HepG2 (cell line): ENCODE data around the gene BOLA3. TPM values are rescaled to one million over a fixed set of nuclear protein-coding genes. Genes with fewer than 3 reads are reported as not detected.

ENCODE experiments used
- ATF7-NPFF ChIP-seq: sonication (generic); formaldehyde crosslinking; IDR thresholded peaks from 2 replicates; pipeline ENCODE4 v1.8.1; 2023; ENCODE audit warnings: mild to moderate bottlenecking, low read depth, missing genetic modification reagents, moderate library complexity
- FOXA3 ChIP-seq: IDR thresholded peaks from 2 replicates; pipeline ENCODE4 v1.6.1; 2016; ENCODE audit warnings: missing genetic modification reagents, missing compliant biosample characterization
- HOXD1 ChIP-seq: sonication (generic); formaldehyde crosslinking; IDR thresholded peaks from 2 replicates; pipeline ENCODE4 v1.5.0; 2020; ENCODE audit warnings: missing genetic modification reagents
- JUNB ChIP-seq: sonication (generic); formaldehyde crosslinking; IDR thresholded peaks from 2 replicates; pipeline ENCODE4 v1.8.0; 2022; ENCODE audit warnings: missing genetic modification reagents, mild to moderate bottlenecking, borderline replicate concordance
- KAT8 ChIP-seq: IDR thresholded peaks from 2 replicates; pipeline ENCODE4 v1.6.1; 2016; ENCODE audit warnings: missing genetic modification reagents, missing compliant biosample characterization
- MZF1 ChIP-seq: sonication (generic); formaldehyde crosslinking; IDR thresholded peaks from 2 replicates; pipeline ENCODE4 v1.8.1; 2023; ENCODE audit warnings: mild to moderate bottlenecking, missing genetic modification reagents, borderline replicate concordance
- PITX1 ChIP-seq: sonication (generic); formaldehyde crosslinking; IDR thresholded peaks from 2 replicates; pipeline ENCODE4 v1.5.1; 2020; ENCODE audit warnings: mild to moderate bottlenecking, missing genetic modification reagents
- POLR2G ChIP-seq: fragments of 200-400 bp; formaldehyde crosslinking; IDR thresholded peaks from 2 replicates; pipeline ENCODE4 v1.6.1; 2018; ENCODE audit warnings: mild to moderate bottlenecking, low read depth, low read length, moderate library complexity
- RNF2 ChIP-seq: fragments of 450-650 bp; conservative IDR thresholded peaks from 2 replicates; pipeline ENCODE4 v1.6.1; 2016; ENCODE audit warnings: low read depth
- SATB2 ChIP-seq: sonication (generic); formaldehyde crosslinking; IDR thresholded peaks from 2 replicates; pipeline ENCODE4 v1.5.0; 2020; ENCODE audit warnings: missing genetic modification reagents
- SKI ChIP-seq: fragments of 450-650 bp; IDR thresholded peaks from one replicate; pipeline ENCODE4 v1.6.1; 2018; ENCODE audit warnings: mild to moderate bottlenecking; ENCODE audit not compliant: partially characterized antibody
- SP140L ChIP-seq: sonication (generic); formaldehyde crosslinking; IDR thresholded peaks from 2 replicates; pipeline ENCODE4 v1.4.0; 2020; ENCODE audit warnings: missing genetic modification reagents, borderline replicate concordance
- TEAD2 ChIP-seq: sonication (generic); formaldehyde crosslinking; IDR thresholded peaks from 2 replicates; pipeline ENCODE4 v1.9.0; 2021; ENCODE audit warnings: missing genetic modification reagents
- ZNF260 ChIP-seq: sonication (generic); formaldehyde crosslinking; IDR thresholded peaks from 2 replicates; pipeline ENCODE4 v1.4.0; 2020; ENCODE audit warnings: missing genetic modification reagents, low read depth, mild to moderate bottlenecking, borderline replicate concordance
- ZNF326 ChIP-seq: sonication (generic); formaldehyde crosslinking; IDR thresholded peaks from 2 replicates; pipeline ENCODE4 v1.4.0; 2020; ENCODE audit warnings: missing genetic modification reagents, borderline replicate concordance
- ZNF34 ChIP-seq: sonication (generic); formaldehyde crosslinking; IDR thresholded peaks from 2 replicates; pipeline ENCODE4 v1.4.0; 2020; ENCODE audit warnings: mild to moderate bottlenecking, missing genetic modification reagents, borderline replicate concordance
- ZNF781 ChIP-seq: sonication (generic); formaldehyde crosslinking; IDR thresholded peaks from 2 replicates; pipeline ENCODE4 v1.5.1; 2020; ENCODE audit warnings: borderline replicate concordance, mild to moderate bottlenecking, missing genetic modification reagents; ENCODE audit errors: not compliant biosample characterization
- ZNF841 ChIP-seq: sonication (generic); formaldehyde crosslinking; IDR thresholded peaks from 2 replicates; pipeline ENCODE4 v1.8.1; 2023; ENCODE audit warnings: missing genetic modification reagents, borderline replicate concordance
- polyA plus RNA-seq, 8 experiments: library from polyadenylated mRNA; depleted of rRNA in 3 of 8; stranded (reverse) in 7 of 8; unstranded in 1 of 8; fragments of >200 nt; fragmentation: Illumina TruSeq in 4 of 8; extraction: Trizol in 4 of 8; gene quantifications; 2 replicates each; pipeline versions ENCODE4 v1.2.1 to v1.2.3, GENCODE V29; 2011 to 2016; ENCODE audit warnings: low read depth in 4 of 8, missing spikeins in 1 of 8, mixed read lengths in 1 of 8; ENCODE audit not compliant: insufficient read depth in 1 of 8
- total RNA-seq, 5 experiments: library from RNA; depleted of rRNA; stranded (reverse); fragments of >200 nt; fragmentation: Illumina TruSeq; extraction: Trizol; gene quantifications; 2 replicates each; pipeline ENCODE4 v1.2.3, GENCODE V29; 2016; ENCODE audit warnings: low read depth in 1 of 5
- TF ChIP-seq, protein P1 (sequence below): IDR thresholded peaks from 2 replicates; pipeline ENCODE4 v1.6.1; 2012; ENCODE audit warnings: low read length, improper control_type of control experiment
- TF ChIP-seq, protein P2 (sequence below): sonication (generic); formaldehyde crosslinking; IDR thresholded peaks from 2 replicates; pipeline ENCODE4 v1.4.0; 2020; ENCODE audit warnings: mild to moderate bottlenecking, missing genetic modification reagents
- TF ChIP-seq, protein P3 (sequence below): IDR thresholded peaks from 2 replicates; pipeline ENCODE4 v1.6.1; 2016

BOLA3 gene
- total and polyA plus RNA-seq, 2 of the 13 experiments (the other 11 are each of a cell fraction or from before 2014, with no cell fraction given), result 89.7 to 170 TPM

DNA sequence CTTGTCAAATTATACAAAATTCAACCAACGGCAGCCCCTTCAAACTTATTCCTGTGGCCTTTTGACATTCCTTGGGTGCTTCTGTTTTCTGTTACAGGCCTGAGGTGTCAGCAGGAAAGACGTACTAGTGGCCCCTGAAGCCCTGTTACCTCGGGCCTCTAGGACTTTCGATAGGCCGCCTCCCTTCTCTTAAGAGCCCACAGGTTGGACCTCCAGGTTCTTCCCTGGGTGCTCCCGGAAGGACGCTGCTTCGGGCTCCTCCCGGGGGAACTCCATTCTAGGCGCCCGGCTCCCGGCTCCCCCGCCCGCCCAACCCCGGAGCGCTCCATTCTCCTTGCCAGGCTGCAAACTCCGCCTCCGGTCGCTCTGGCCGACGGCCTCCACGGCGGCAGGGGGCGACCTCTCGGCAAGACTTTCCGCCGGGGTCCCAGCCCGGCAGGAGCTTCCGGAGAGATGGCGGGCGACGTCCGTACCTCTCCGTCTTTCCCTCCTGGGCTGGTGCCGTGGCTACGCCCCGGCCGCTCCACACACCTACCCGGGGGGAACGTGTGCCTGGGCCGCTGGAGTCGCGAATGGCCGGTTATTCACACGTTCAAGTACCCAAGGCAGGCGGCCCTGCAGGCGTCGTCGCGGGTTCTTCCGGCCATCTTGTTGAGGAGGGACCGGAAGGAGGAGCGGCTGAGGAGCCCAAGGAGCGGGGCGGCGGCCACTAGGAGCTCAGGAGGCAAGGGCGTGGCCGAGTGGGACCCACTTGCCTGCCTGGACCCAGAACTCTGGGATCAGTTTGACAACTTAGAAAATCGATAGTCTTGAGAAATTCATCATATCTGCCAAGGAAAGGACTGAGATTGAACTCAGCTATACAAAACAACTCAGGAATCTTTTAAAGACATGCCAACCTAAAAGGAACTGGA, 27.5 kb downstream of the BOLA3 start (continued):
- TF ChIP-seq POLR2G (peak; percentile 88), RNF2 (peak; percentile 92), SP140L (CRISPR knock-in tag) (0 out of 2 replicates have a peak, but pooled peaks have one; percentile 59), ZNF781 (peak; percentile 98), SKI (no peak), ZNF841 (CRISPR knock-in tag) (no peak), MZF1 (CRISPR knock-in tag) (peak; percentile 60; the same call in 1 of the 2 replicates), ZNF34 (CRISPR knock-in tag) (peak; percentile 90; the same call in 1 of the 2 replicates), PITX1 (CRISPR knock-in tag) (peak; percentile 87), FOXA3 (CRISPR knock-in tag) (peak; percentile 58; the same call in 1 of the 2 replicates), SATB2 (CRISPR knock-in tag) (no peak), ZNF326 (no peak), ZNF260 (no peak), HOXD1 (CRISPR knock-in tag) (no peak; the same call in 1 of the 2 replicates), ATF7-NPFF (CRISPR knock-in tag) (peak; percentile 81; the same call in 1 of the 2 replicates), TEAD2 (no peak; the same call in 1 of the 2 replicates), JUNB (CRISPR knock-in tag) (peak; percentile 55; the same call in 1 of the 2 replicates), KAT8 (CRISPR knock-in tag) (peak; percentile 99)
- TF ChIP-seq, protein P1, sequence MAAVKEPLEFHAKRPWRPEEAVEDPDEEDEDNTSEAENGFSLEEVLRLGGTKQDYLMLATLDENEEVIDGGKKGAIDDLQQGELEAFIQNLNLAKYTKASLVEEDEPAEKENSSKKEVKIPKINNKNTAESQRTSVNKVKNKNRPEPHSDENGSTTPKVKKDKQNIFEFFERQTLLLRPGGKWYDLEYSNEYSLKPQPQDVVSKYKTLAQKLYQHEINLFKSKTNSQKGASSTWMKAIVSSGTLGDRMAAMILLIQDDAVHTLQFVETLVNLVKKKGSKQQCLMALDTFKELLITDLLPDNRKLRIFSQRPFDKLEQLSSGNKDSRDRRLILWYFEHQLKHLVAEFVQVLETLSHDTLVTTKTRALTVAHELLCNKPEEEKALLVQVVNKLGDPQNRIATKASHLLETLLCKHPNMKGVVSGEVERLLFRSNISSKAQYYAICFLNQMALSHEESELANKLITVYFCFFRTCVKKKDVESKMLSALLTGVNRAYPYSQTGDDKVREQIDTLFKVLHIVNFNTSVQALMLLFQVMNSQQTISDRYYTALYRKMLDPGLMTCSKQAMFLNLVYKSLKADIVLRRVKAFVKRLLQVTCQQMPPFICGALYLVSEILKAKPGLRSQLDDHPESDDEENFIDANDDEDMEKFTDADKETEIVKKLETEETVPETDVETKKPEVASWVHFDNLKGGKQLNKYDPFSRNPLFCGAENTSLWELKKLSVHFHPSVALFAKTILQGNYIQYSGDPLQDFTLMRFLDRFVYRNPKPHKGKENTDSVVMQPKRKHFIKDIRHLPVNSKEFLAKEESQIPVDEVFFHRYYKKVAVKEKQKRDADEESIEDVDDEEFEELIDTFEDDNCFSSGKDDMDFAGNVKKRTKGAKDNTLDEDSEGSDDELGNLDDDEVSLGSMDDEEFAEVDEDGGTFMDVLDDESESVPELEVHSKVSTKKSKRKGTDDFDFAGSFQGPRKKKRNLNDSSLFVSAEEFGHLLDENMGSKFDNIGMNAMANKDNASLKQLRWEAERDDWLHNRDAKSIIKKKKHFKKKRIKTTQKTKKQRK, result no peak
- TF ChIP-seq, protein P2, sequence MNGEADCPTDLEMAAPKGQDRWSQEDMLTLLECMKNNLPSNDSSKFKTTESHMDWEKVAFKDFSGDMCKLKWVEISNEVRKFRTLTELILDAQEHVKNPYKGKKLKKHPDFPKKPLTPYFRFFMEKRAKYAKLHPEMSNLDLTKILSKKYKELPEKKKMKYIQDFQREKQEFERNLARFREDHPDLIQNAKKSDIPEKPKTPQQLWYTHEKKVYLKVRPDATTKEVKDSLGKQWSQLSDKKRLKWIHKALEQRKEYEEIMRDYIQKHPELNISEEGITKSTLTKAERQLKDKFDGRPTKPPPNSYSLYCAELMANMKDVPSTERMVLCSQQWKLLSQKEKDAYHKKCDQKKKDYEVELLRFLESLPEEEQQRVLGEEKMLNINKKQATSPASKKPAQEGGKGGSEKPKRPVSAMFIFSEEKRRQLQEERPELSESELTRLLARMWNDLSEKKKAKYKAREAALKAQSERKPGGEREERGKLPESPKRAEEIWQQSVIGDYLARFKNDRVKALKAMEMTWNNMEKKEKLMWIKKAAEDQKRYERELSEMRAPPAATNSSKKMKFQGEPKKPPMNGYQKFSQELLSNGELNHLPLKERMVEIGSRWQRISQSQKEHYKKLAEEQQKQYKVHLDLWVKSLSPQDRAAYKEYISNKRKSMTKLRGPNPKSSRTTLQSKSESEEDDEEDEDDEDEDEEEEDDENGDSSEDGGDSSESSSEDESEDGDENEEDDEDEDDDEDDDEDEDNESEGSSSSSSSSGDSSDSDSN (CRISPR knock-in tag), result peak; percentile 85
- TF ChIP-seq, protein P3, sequence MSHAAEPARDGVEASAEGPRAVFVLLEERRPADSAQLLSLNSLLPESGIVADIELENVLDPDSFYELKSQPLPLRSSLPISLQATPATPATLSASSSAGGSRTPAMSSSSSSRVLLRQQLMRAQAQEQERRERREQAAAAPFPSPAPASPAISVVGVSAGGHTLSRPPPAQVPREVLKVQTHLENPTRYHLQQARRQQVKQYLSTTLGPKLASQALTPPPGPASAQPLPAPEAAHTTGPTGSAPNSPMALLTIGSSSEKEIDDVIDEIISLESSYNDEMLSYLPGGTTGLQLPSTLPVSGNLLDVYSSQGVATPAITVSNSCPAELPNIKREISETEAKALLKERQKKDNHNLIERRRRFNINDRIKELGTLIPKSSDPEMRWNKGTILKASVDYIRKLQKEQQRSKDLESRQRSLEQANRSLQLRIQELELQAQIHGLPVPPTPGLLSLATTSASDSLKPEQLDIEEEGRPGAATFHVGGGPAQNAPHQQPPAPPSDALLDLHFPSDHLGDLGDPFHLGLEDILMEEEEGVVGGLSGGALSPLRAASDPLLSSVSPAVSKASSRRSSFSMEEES (CRISPR knock-in tag), result peak; percentile 79
